HepG2 (cell line): ENCODE measurements around the gene CARMIL1. TPM values are rescaled to one million over a fixed set of nuclear protein-coding genes. Genes with fewer than 3 reads are reported as not detected.

Experiments
- ATAC-seq: fragments of 200-7000 bp; cut with Tn5 transposase; 3 replicates; pipeline ENCODE4 v1.9.1; 2020; ENCODE audit warnings: mild to moderate bottlenecking, moderate library complexity
- BruUV-seq: library from RNA; stranded (reverse); fragments of 400-500 nt; replicated peaks from 2 replicates; lab custom pipeline; 2021; lab: Mats Ljungman, UMichigan
- CTCF ChIA-PET: fragments of 300-600 bp; formaldehyde crosslinking; extraction: SDS; loops from one replicate; lab custom pipeline; 2021; ENCODE audit warnings: low total read pairs, inconsistent platforms, low intra/inter-chr PET ratio; lab: Yijun Ruan, JAX
- POLR2A ChIA-PET: fragments of 350-600 bp; sonication (Branson Sonifier 250); formaldehyde crosslinking; loops from one replicate; lab custom pipeline; 2020; ENCODE audit warnings: antibody characterized with exemption, inconsistent platforms; lab: Yijun Ruan, JAX
- DNase-seq: peaks from one replicate; pipeline ENCODE4 v3.0.0-alpha.2; 2015; ENCODE audit warnings: low spot score
- FAIRE-seq: peaks from 3 replicates; lab custom pipeline; 2011; peaks lifted over from hg19 to GRCh38; lab: Jason Lieb, UNC
- H2AFZ ChIP-seq: one replicate; pipeline ENCODE4 v1.6.1; 2011; ENCODE audit warnings: low read length, inconsistent platforms
- H3K27ac ChIP-seq: fragments of 300-600 bp; 3 replicates; pipeline ENCODE4 v1.8.0; 2011; ENCODE audit warnings: mixed run types, mild to moderate bottlenecking, mixed read lengths, low read length, inconsistent platforms; ENCODE audit not compliant: insufficient read depth; ENCODE audit errors: extremely low read length
- H3K27me3 ChIP-seq, 2 experiments: fragments of 200-600 bp in 1 of 2; 2 replicates in 1 of 2; 3 replicates in 1 of 2; pipeline versions ENCODE4 v1.6.0 to v1.8.0; 2011; ENCODE audit warnings: low read length in 2 of 2, mild to moderate bottlenecking in 2 of 2, moderate library complexity in 2 of 2, inconsistent platforms in 1 of 2; ENCODE audit not compliant: insufficient read depth in 2 of 2, control insufficient read depth in 1 of 2
- H3K36me3 ChIP-seq, 2 experiments: fragments of 200-600 bp in 1 of 2; replicated peaks in 1 of 2; 2 replicates in 1 of 2; 3 replicates in 1 of 2; pipeline versions ENCODE4 v1.5.1 to v1.8.0; 2011; ENCODE audit warnings: low read length in 2 of 2, inconsistent platforms in 1 of 2; ENCODE audit not compliant: insufficient read depth in 2 of 2, control insufficient read depth in 1 of 2
- H3K4me1 ChIP-seq: 2 replicates; pipeline ENCODE4 v1.5.1; 2012; ENCODE audit warnings: low read length, inconsistent platforms; ENCODE audit not compliant: insufficient read depth
- H3K4me2 ChIP-seq: 2 replicates; pipeline ENCODE4 v1.6.0; 2011; ENCODE audit warnings: low read depth, low read length, inconsistent platforms
- H3K4me3 ChIP-seq, 3 experiments: fragments of 200-600 bp in 1 of 3; sonication (generic), shearing (Covaris generic) in 1 of 3; replicated peaks in 1 of 3; 2 replicates each; pipeline ENCODE4 v1.5.1; 2011 to 2016; ENCODE audit warnings: low read length in 3 of 3, inconsistent platforms in 2 of 3, low read depth in 2 of 3, mild to moderate bottlenecking in 2 of 3, control low read depth in 1 of 3, mixed read lengths in 1 of 3; ENCODE audit not compliant: insufficient read depth in 1 of 3
- H3K79me2 ChIP-seq: one replicate; pipeline ENCODE4 v1.6.1; 2011; ENCODE audit warnings: low read length, inconsistent platforms; ENCODE audit not compliant: insufficient read depth
- H3K9ac ChIP-seq: 2 replicates; pipeline ENCODE4 v1.6.0; 2011; ENCODE audit warnings: mild to moderate bottlenecking, low read depth, low read length, inconsistent platforms; ENCODE audit not compliant: insufficient read depth
- H3K9me3 ChIP-seq: 2 replicates; pipeline ENCODE4 v1.5.1; 2012; ENCODE audit warnings: mild to moderate bottlenecking, low read length
- H4K20me1 ChIP-seq: 2 replicates; pipeline ENCODE4 v1.6.0; 2011; ENCODE audit warnings: inconsistent platforms, mild to moderate bottlenecking, low read length, moderate library complexity; ENCODE audit not compliant: insufficient read depth
- BHLHE40 ChIP-seq: IDR thresholded peaks from 2 replicates; pipeline ENCODE4 v1.6.1; 2011; ENCODE audit warnings: low read length, improper control_type of control experiment
- GPN1 ChIP-seq: sonication (generic); formaldehyde crosslinking; IDR thresholded peaks from 2 replicates; pipeline ENCODE4 v1.5.1; 2020; ENCODE audit warnings: missing genetic modification reagents, borderline replicate concordance
- HNRNPK ChIP-seq: fragments of 200-400 bp; formaldehyde crosslinking; IDR thresholded peaks from 2 replicates; pipeline ENCODE4 v1.6.1; 2018; ENCODE audit warnings: low read length, low read depth, moderate library complexity, mild to moderate bottlenecking; ENCODE audit not compliant: poor library complexity, severe bottlenecking
- IRX3 ChIP-seq: sonication (generic); formaldehyde crosslinking; IDR thresholded peaks from 2 replicates; pipeline ENCODE4 v1.8.1; 2023; ENCODE audit warnings: mild to moderate bottlenecking, low read depth, missing genetic modification reagents, borderline replicate concordance
- SIN3A ChIP-seq: IDR thresholded peaks from 2 replicates; pipeline ENCODE4 v1.6.1; 2011; ENCODE audit warnings: low read depth, mild to moderate bottlenecking, control low read depth, low read length, borderline replicate concordance
- SMAD1 ChIP-seq: sonication (generic); formaldehyde crosslinking; IDR thresholded peaks from 2 replicates; pipeline ENCODE4 v1.4.0; 2020; ENCODE audit warnings: missing genetic modification reagents, low read depth, mild to moderate bottlenecking, borderline replicate concordance
- SP2 ChIP-seq: sonication (generic); formaldehyde crosslinking; IDR thresholded peaks from 2 replicates; pipeline ENCODE4 v1.5.1; 2020; ENCODE audit warnings: mild to moderate bottlenecking, missing genetic modification reagents
- TGIF2 ChIP-seq: IDR thresholded peaks from 2 replicates; pipeline ENCODE4 v1.6.1; 2016; ENCODE audit warnings: control low read depth, missing compliant biosample characterization
- ZNF251 ChIP-seq: sonication (generic); formaldehyde crosslinking; IDR thresholded peaks from 2 replicates; pipeline ENCODE4 v1.9.0; 2021; ENCODE audit warnings: mild to moderate bottlenecking, missing genetic modification reagents
- ZNF3 ChIP-seq: IDR thresholded peaks from 2 replicates; pipeline ENCODE4 v1.7.0; 2017; ENCODE audit warnings: inconsistent platforms
- ZNF441 ChIP-seq: sonication (generic); formaldehyde crosslinking; IDR thresholded peaks from 2 replicates; pipeline ENCODE4 v1.7.0; 2021; ENCODE audit warnings: missing genetic modification reagents, borderline replicate concordance
- WGBS: methylation state at CpG from one replicate; pipeline ENCODE4 v1.1.6; 2017; ENCODE audit warnings: low lambda C conversion rate; 5-methylcytosine and 5-hydroxymethylcytosine counted together
- in situ Hi-C: cut with HindIII; loops from 2 replicates; pipeline ENCODE4 v1.10.0; 2017; ENCODE audit warnings: low pct_unique_long_range_greater_than_20kb; ENCODE audit not compliant: extremely low pct_ligation_motif_present
- intact Hi-C: fragments of 100-400 bp; cut with micrococcal nuclease; formaldehyde crosslinking; loops from one replicate; pipeline ENCODE4 v1.10.0; 2022; ENCODE audit not compliant: unreplicated experiment
- polyA plus RNA-seq, 8 experiments: library from polyadenylated mRNA; depleted of rRNA in 3 of 8; stranded (reverse) in 7 of 8; unstranded in 1 of 8; fragments of >200 nt; fragmentation: Illumina TruSeq in 4 of 8; extraction: Trizol in 4 of 8; gene quantifications; 2 replicates each; pipeline versions ENCODE4 v1.2.1 to v1.2.3, GENCODE V29; 2011 to 2016; ENCODE audit warnings: low read depth in 4 of 8, missing spikeins in 1 of 8, mixed read lengths in 1 of 8; ENCODE audit not compliant: insufficient read depth in 1 of 8
- total RNA-seq, 5 experiments: library from RNA; depleted of rRNA; stranded (reverse); fragments of >200 nt; fragmentation: Illumina TruSeq; extraction: Trizol; gene quantifications; 2 replicates each; pipeline ENCODE4 v1.2.3, GENCODE V29; 2016; ENCODE audit warnings: low read depth in 1 of 5
- TF ChIP-seq, protein P1 (sequence below): sonication (generic); formaldehyde crosslinking; IDR thresholded peaks from 2 replicates; pipeline ENCODE4 v1.8.1; 2023; ENCODE audit warnings: mild to moderate bottlenecking, moderate library complexity, missing genetic modification reagents
- TF ChIP-seq, protein P2 (sequence below): sonication (generic); formaldehyde crosslinking; IDR thresholded peaks from 2 replicates; pipeline ENCODE4 v1.5.0; 2020; ENCODE audit warnings: mild to moderate bottlenecking, missing genetic modification reagents

Gene CARMIL1
- total and polyA plus RNA-seq, 2 of the 13 experiments (the other 11 are each of a cell fraction or from before 2014, with no cell fraction given): 1.8 to 2.6 TPM

DNA sequence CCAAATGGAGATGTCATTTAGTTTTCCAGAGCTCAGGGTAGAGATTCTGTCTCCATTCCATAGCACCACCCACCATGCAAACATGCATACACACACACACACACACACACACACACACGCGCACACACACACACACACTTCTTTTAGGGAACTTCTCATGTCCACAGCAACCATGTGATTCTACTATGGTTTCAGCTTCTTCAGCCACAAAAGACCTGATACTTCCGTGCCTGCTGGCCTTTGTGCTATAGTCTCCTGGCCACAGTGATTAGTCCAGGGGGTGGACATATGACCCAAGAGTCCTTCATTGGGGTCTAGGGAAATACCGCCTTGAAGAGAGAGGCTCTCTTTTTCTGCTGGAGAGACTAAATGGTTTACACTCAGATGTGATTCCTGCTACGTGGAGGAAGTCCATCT is 53.5 kb downstream of the CARMIL1 start:
- no peak for FAIRE-seq
- in situ Hi-C loops (no loop called here), intact Hi-C loops (no loop called here)
- WGBS: 51% methylated on average over 5 of the region's 5 CpGs
- TF ChIP-seq SP2 (CRISPR knock-in tag) (no peak), GPN1 (CRISPR knock-in tag) (no peak), HNRNPK (no peak), ZNF251 (no peak), IRX3 (CRISPR knock-in tag) (no peak), ZNF441 (CRISPR knock-in tag) (no peak), SIN3A (no peak), ZNF3 (CRISPR knock-in tag) (no peak), TGIF2 (CRISPR knock-in tag) (no peak), BHLHE40 (no peak), SMAD1 (CRISPR knock-in tag) (no peak)
- TF ChIP-seq, protein P1, sequence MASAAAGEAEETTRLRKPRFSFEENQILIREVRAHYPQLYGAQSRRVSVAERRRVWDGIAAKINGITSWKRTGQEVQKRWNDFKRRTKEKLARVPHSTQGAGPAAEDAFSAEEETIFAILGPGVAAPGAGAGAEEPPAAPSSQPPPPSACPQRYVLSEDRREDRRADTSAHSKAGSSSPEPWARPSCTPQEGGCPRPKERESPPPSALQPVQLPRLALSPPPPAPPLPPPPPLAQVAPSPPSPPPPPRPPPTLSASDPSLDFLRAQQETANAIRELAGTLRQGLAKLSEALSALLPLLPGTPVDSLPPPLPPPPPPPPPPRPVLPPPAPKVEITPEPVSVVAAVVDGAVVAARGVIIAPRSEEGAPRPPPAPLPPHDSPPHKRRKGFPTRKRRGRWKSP: no peak
- TF ChIP-seq, protein P2, sequence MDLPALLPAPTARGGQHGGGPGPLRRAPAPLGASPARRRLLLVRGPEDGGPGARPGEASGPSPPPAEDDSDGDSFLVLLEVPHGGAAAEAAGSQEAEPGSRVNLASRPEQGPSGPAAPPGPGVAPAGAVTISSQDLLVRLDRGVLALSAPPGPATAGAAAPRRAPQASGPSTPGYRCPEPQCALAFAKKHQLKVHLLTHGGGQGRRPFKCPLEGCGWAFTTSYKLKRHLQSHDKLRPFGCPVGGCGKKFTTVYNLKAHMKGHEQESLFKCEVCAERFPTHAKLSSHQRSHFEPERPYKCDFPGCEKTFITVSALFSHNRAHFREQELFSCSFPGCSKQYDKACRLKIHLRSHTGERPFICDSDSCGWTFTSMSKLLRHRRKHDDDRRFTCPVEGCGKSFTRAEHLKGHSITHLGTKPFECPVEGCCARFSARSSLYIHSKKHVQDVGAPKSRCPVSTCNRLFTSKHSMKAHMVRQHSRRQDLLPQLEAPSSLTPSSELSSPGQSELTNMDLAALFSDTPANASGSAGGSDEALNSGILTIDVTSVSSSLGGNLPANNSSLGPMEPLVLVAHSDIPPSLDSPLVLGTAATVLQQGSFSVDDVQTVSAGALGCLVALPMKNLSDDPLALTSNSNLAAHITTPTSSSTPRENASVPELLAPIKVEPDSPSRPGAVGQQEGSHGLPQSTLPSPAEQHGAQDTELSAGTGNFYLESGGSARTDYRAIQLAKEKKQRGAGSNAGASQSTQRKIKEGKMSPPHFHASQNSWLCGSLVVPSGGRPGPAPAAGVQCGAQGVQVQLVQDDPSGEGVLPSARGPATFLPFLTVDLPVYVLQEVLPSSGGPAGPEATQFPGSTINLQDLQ (CRISPR knock-in tag): no peak
- Histone ChIP-seq H3K4me1 (peaks cover 3% of the 10 kb centered on the region), H3K79me2 (no peaks in the 10 kb centered on the region), H2AFZ (no peak overlapping the region), H3K9ac (no peak overlapping the region), H3K4me2 (no peak overlapping the region), H3K4me3 (no peak overlapping the region), H4K20me1 (no peaks in the 10 kb centered on the region), H3K27me3 (no peaks in the 10 kb centered on the region), H3K36me3 (no peaks in the 10 kb centered on the region), H3K27ac (no peak overlapping the region), H3K9me3 (no peaks in the 10 kb centered on the region)
- ChIA-PET CTCF (no interaction called here), POLR2A (no interaction called here)
- no peak for ATAC-seq
- BruUV-seq: no TSS peak
- DNase-seq: no peak
